Sigmoid colon (tissue), 7 donors: ENCODE data around the gene RBPMS2. TPM values are rescaled to one million over a fixed set of nuclear protein-coding genes. Genes with fewer than 3 reads are reported as not detected.

ENCODE experiments used
- DNase-seq: peaks from one replicate; pipeline ENCODE4 v3.0.0-alpha.2; 2019
- H3K27ac ChIP-seq, 4 donors: fragments of 200-600 bp; sonication (generic); one replicate each; pipeline ENCODE4 v1.5.1; 2016 to 2019; ENCODE audit warnings: mild to moderate bottlenecking in 1 of 4
- H3K27me3 ChIP-seq, 3 donors: fragments of 200-600 bp; sonication (generic); one replicate each; pipeline ENCODE4 v1.5.1; 2019; ENCODE audit warnings: mild to moderate bottlenecking in 1 of 3
- H3K36me3 ChIP-seq, 4 donors: fragments of 200-600 bp; sonication (generic); one replicate each; pipeline ENCODE4 v1.5.1; 2016 to 2019
- H3K4me1 ChIP-seq, 4 donors: fragments of 200-600 bp; sonication (generic); one replicate each; pipeline ENCODE4 v1.5.1; 2017 to 2019
- H3K4me3 ChIP-seq, 4 donors: fragments of 200-600 bp; sonication (generic); one replicate each; pipeline ENCODE4 v1.5.1; 2017 to 2019; ENCODE audit warnings: mild to moderate bottlenecking in 2 of 4, moderate library complexity in 1 of 4
- H3K9me3 ChIP-seq, 4 donors: fragments of 200-600 bp in 3 of 4; sonication (generic) in 3 of 4; one replicate each; pipeline versions ENCODE4 v1.5.1 to v1.6.1; 2013 to 2019
- EP300 ChIP-seq, 4 donors: sonication (generic); formaldehyde crosslinking; IDR thresholded peaks; one replicate each; pipeline ENCODE4 v1.6.1; 2017; ENCODE audit warnings: antibody characterized with exemption in 4 of 4
- POLR2A ChIP-seq, 2 donors: fragments of 450-650 bp; IDR thresholded peaks; one replicate each; pipeline ENCODE4 v1.6.1; 2016; ENCODE audit warnings: antibody characterized with exemption in 2 of 2, mild to moderate bottlenecking in 2 of 2, moderate library complexity in 2 of 2
- POLR2AphosphoS5 ChIP-seq, 4 donors: sonication (generic); formaldehyde crosslinking; IDR thresholded peaks; one replicate each; pipeline ENCODE4 v1.6.1; 2017; ENCODE audit warnings: antibody characterized with exemption in 4 of 4
- WGBS, 2 donors: extraction: QIAGEN DNeasy Blood & Tissue Kit; methylation state at CpG; one replicate each; pipeline ENCODE4 v1.1.7; 2013; 5-methylcytosine and 5-hydroxymethylcytosine counted together
- intact Hi-C: fragments of 100-400 bp; cut with DNase I; formaldehyde crosslinking; loops from one replicate; pipeline ENCODE4 v1.15.1; 2023
- polyA plus RNA-seq, 3 donors: library from polyadenylated mRNA; stranded (reverse); fragments of 200-250 nt; gene quantifications; one replicate each; pipeline ENCODE4 v1.2.3, GENCODE V29; 2013
- total RNA-seq, 4 donors: library from RNA; depleted of rRNA; stranded (reverse); fragments of >200 nt; gene quantifications; one replicate each; pipeline ENCODE4 v1.1.0, GENCODE V29; 2016
- TF ChIP-seq, protein P1 (sequence below), 4 experiments: fragments of 450-650 bp in 3 of 4; fragments of 200-600 bp in 1 of 4; IDR thresholded peaks; one replicate each; pipeline ENCODE4 v1.5.1; 2016 to 2019; ENCODE audit warnings: antibody characterized with exemption in 4 of 4, mild to moderate bottlenecking in 3 of 4, moderate library complexity in 2 of 4
- donor health status: healthy with polysubstance abuse.
- donor health status: Bipolar disorder and iron deficiency.
- donor health status: healthy.

RBPMS2 gene
- total and polyA plus RNA-seq, 7 donors: 0.69 to 58.2 (median 22.1) TPM

DNA sequence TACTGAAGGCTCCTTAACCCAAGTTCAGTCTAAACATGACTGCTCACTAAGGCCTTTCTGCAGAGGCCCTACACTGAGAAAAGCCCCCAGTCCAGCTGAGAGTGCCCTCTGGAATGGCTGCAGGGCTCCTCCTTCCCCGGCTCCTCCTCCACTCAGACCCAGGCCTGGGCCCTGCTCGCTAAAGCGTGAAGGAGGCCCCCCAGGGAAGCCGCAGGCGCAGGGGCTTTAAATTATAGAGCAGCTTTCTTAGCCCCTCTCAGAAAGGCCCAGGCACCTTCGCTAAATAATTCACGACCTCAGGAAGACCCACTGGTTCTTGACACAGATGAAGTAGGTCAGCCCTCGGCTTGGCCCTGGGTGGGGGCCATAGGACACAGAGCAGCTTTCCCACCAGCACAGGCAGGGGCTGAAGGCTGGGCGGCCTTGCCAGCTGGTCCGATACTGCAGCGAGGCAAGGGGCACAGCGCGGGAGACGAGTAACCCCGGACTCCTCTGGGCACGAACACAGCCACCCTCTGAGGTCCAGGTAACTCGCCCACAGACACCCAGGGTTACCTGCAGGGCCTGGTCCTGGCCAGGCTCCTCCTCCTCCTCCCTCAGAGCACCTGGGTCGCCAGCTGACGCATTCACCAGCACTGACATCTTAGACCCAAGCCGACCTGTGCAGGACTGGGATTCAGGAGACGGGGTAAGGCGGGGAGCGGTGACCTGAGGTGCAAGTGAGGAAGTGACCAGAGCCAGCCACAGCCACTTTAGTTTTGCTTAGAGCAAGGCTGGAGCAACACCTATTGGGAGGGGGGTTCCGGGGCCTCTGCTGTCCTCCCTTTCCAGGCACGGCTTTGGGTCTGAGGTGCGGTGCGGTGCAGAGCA is 36.9 kb downstream of the RBPMS2 start:
- Histone ChIP-seq H3K27ac (peak overlapping the region; percentile 88 to 93 (median 90)), H3K27me3 (no peaks in the 10 kb centered on the region), H3K4me3 (no peak overlapping the region), H3K9me3 (no peaks in the 10 kb centered on the region), H3K4me1 (peaks cover 0 to 79% (median 69%) of the 10 kb centered on the region in 4 donors), H3K36me3 (peaks cover 0 to 21% (median under 1%) of the 10 kb centered on the region in 4 donors)
- intact Hi-C loops: loop anchor here (10.0 kb wide), 1 partner anchor 256 kb away; no protein-coding TSS in a partner anchor
- TF ChIP-seq, protein P1, sequence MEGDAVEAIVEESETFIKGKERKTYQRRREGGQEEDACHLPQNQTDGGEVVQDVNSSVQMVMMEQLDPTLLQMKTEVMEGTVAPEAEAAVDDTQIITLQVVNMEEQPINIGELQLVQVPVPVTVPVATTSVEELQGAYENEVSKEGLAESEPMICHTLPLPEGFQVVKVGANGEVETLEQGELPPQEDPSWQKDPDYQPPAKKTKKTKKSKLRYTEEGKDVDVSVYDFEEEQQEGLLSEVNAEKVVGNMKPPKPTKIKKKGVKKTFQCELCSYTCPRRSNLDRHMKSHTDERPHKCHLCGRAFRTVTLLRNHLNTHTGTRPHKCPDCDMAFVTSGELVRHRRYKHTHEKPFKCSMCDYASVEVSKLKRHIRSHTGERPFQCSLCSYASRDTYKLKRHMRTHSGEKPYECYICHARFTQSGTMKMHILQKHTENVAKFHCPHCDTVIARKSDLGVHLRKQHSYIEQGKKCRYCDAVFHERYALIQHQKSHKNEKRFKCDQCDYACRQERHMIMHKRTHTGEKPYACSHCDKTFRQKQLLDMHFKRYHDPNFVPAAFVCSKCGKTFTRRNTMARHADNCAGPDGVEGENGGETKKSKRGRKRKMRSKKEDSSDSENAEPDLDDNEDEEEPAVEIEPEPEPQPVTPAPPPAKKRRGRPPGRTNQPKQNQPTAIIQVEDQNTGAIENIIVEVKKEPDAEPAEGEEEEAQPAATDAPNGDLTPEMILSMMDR (IDR thresholded peaks at IDR 0.05): no peak
- TF ChIP-seq EP300 (IDR thresholded peaks at IDR 0.05) (no peak), POLR2AphosphoS5 (IDR thresholded peaks at IDR 0.05) (no peak), POLR2A (IDR thresholded peaks at IDR 0.05) (no peak)
- WGBS, 2 donors: 90 to 91% methylated on average over 27 of the region's 27 CpGs
- DNase-seq: no peak

DNA sequence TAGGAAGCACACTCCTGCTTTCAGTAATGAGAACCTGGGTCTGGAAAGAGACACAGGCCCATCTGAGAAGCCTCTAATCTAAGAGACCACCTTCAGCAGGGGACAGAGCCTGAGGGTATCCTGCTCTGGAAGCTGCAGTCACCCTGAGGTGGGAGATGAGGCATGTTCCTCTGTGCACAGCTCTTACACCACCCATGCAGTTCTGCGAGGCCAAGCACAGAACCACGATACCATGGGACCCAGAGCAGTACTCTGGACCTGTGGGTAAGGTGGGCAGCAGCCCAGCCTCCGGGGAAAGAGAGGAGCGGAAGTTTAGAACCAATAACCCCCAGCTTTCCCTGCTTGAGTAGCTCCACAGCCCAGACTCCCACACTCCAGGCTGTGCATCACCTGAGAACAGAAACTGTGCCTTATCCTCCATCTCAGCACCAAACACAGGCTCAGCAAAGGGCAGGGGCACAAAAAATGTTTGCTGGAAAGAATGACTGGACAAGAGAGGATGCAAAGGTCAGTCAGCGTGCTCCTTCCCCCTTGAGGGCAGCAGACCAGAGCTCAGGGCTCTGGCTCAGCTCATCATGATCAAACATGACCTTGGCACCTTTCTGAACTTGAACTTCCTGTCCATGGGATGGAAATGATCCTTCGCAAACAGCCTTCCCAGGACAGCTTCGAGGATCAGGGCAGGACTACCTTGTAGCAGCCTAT is 43.1 kb downstream of the RBPMS2 start:
- intact Hi-C loops: loop anchor here (10.0 kb wide), 1 partner anchor 262 kb away; no protein-coding TSS in a partner anchor
- Histone ChIP-seq H3K27me3 (no peaks in the 10 kb centered on the region), H3K4me3 (no peak overlapping the region), H3K36me3 (peaks cover 0 to 55% (median 7%) of the 10 kb centered on the region in 4 donors), H3K27ac (peak overlapping the region; percentile 45 to 64 (median 56)), H3K4me1 (peaks cover 0 to 30% (median 18%) of the 10 kb centered on the region in 4 donors), H3K9me3 (no peaks in the 10 kb centered on the region)
- WGBS, 2 donors: 73 to 83% methylated on average over 7 of the region's 7 CpGs
- TF ChIP-seq EP300 (IDR thresholded peaks at IDR 0.05): no peak
- TF ChIP-seq POLR2AphosphoS5 (IDR thresholded peaks at IDR 0.05): no peak
- TF ChIP-seq POLR2A (IDR thresholded peaks at IDR 0.05): no peak
- TF ChIP-seq, protein P1 (IDR thresholded peaks at IDR 0.05): no peak
- DNase-seq: no peak

DNA sequence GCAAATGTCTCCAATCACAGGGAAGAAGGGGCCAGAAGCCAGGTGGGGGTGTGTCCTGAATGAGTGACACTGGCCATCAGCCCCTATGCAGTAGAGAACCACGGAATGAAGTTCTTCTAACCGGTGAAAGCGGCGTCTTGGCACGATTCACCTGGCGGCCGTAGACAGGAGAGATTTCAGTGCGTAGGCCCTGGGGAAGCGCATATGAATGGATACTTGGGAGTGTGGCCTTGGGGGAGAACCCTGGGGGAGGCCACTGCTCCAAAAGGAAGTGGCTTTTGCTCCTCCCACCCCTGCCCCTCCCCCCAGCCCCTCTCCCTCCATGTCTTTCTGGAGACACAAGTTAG is 43.6 kb downstream of the RBPMS2 start:
- H3K4me1 ChIP-seq: peaks cover 0 to 25% (median 17%) of the 10 kb centered on the region in 4 donors
- TF ChIP-seq, protein P1 (IDR thresholded peaks at IDR 0.05): no peak
- TF ChIP-seq EP300 (IDR thresholded peaks at IDR 0.05) (no peak), POLR2A (IDR thresholded peaks at IDR 0.05) (no peak), POLR2AphosphoS5 (IDR thresholded peaks at IDR 0.05) (no peak)
- intact Hi-C loops: loop anchor here (1.0 to 10.0 kb wide), 3 partner anchors 79 to 263 kb away; no protein-coding TSS in a partner anchor
- no peak for DNase-seq
- H3K36me3 ChIP-seq: peaks cover 0 to 61% (median 7%) of the 10 kb centered on the region in 4 donors
- H3K4me3 ChIP-seq: no peak overlapping the region
- H3K9me3 ChIP-seq: no peaks in the 10 kb centered on the region
- peak overlapping the region; percentile 45 to 64 (median 56) for H3K27ac ChIP-seq
- H3K27me3 ChIP-seq: no peaks in the 10 kb centered on the region
- 77 to 81% methylated on average over 9 of the region's 9 CpGs for WGBS, 2 donors

DNA sequence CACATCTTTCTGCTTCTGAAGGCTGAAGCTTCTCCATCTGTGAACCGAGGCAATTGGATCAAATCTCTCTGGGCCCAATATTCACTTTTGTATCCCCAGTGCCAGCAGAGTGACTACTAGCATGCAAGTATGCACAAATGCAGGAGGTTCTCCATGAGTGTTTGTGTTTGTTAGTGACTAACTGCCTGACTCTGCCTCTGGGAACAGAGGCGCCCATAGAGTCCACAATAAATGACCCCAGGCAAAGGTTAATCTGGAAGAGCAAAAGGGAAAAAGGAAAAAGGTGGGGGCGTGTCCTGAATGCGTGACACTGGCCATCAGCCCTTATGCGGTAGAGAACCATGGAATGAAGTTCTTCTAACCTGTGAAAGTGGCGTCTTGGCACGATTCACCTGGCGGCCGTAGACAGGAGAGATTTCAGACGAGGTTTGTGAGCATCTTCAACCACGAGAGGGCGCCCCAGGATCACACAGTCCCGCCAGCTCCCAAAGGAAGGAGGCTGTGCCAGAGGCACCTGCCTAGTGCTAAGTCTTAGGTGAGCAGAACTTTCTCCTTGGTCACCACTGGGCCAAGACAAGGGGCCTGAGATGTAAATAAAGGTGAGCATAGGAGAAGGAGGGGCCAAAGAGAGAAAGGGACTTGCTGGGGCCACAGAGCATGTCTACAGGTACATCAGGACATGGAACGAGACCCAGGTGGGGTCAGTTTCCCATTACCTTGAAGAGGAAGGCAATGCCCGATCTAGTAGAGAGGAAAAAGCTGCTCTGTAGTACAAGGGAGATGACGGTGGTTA is 44.2 kb downstream of the RBPMS2 start:
- Histone ChIP-seq H3K4me3 (no peak overlapping the region), H3K36me3 (peaks cover 0 to 61% (median 7%) of the 10 kb centered on the region in 4 donors), H3K4me1 (peaks cover 0 to 19% (median 14%) of the 10 kb centered on the region in 4 donors), H3K27ac (peak overlapping the region; percentile 45 to 64 (median 56)), H3K9me3 (no peaks in the 10 kb centered on the region), H3K27me3 (no peaks in the 10 kb centered on the region)
- 16 to 35% methylated on average over 16 of the region's 16 CpGs for WGBS, 2 donors
- intact Hi-C loops: loop anchor here (1.0 to 10.0 kb wide), 3 partner anchors 79 to 264 kb away; no protein-coding TSS in a partner anchor
- DNase-seq: peak; percentile 93
- TF ChIP-seq POLR2AphosphoS5 (IDR thresholded peaks at IDR 0.05) (peak in 2 of 4 donors; percentile 44 to 52), EP300 (IDR thresholded peaks at IDR 0.05) (no peak)
- TF ChIP-seq, protein P1 (IDR thresholded peaks at IDR 0.05): peak; percentile 87 to 93 (median 92)
